Calu3 (cell line): ENCODE measurements around the gene TXK. TPM values are rescaled to one million over a fixed set of nuclear protein-coding genes. Genes with fewer than 3 reads are reported as not detected.

Experiments
- BruUV-seq: library from RNA; stranded (reverse); fragments of 400-500 nt; replicated peaks from 2 replicates; lab custom pipeline; 2021; lab: Mats Ljungman, UMichigan
- CTCF ChIA-PET: fragments of 300-600 bp; sonication (Branson Sonifier 250); formaldehyde crosslinking; loops from one replicate; lab custom pipeline; 2022; ENCODE audit warnings: antibody characterized with exemption; lab: Charles Lee
- DNase-seq: peaks from one replicate; pipeline ENCODE4 v3.0.0; 2022
- H3K27ac Mint-ChIP-seq: one replicate; pipeline ENCODE4 v1.8.0; 2022; ENCODE audit warnings: mixed read lengths; ENCODE audit not compliant: unreplicated experiment
- H3K27me3 Mint-ChIP-seq: one replicate; pipeline ENCODE4 v1.8.0; 2022; ENCODE audit warnings: mixed read lengths; ENCODE audit not compliant: unreplicated experiment
- H3K36me3 Mint-ChIP-seq: one replicate; pipeline ENCODE4 v1.8.0; 2022; ENCODE audit warnings: mild to moderate bottlenecking, moderate library complexity, mixed read lengths; ENCODE audit not compliant: insufficient read depth, unreplicated experiment
- H3K4me1 Mint-ChIP-seq: one replicate; pipeline ENCODE4 v1.8.0; 2022; ENCODE audit warnings: mild to moderate bottlenecking, low read depth, mixed read lengths; ENCODE audit not compliant: unreplicated experiment
- H3K4me3 Mint-ChIP-seq: one replicate; pipeline ENCODE4 v1.8.0; 2022; ENCODE audit warnings: mild to moderate bottlenecking, low read depth, moderate library complexity, mixed read lengths; ENCODE audit not compliant: unreplicated experiment
- H3K9me3 Mint-ChIP-seq: one replicate; pipeline ENCODE4 v1.8.0; 2022; ENCODE audit warnings: low read depth, mixed read lengths; ENCODE audit not compliant: unreplicated experiment
- CTCF ChIP-seq: fragments of 200-600 bp; IDR thresholded peaks from one replicate; pipeline ENCODE4 v1.8.0; 2022; ENCODE audit warnings: antibody characterized with exemption; ENCODE audit not compliant: unreplicated experiment
- intact Hi-C: fragments of 100-400 bp; cut with micrococcal nuclease; formaldehyde crosslinking; loops from one replicate; pipeline ENCODE4 v1.10.0; 2022; ENCODE audit not compliant: unreplicated experiment
- total RNA-seq: library from RNA; stranded (reverse); gene quantifications from 2 replicates; pipeline ENCODE4 v1.2.3, GENCODE V29; 2022

Gene TXK
- total RNA-seq, 1 experiment from 2014 or later: 2.8 TPM

- no peaks in the 10 kb centered on the region for H3K36me3 Mint-ChIP-seq
- no peaks in the 10 kb centered on the region for H3K9me3 Mint-ChIP-seq
- intact Hi-C loops: no loop called here
- BruUV-seq: no TSS peak
- no peak overlapping the region for H3K27ac Mint-ChIP-seq
- H3K4me1 Mint-ChIP-seq: peaks cover 6% of the 10 kb centered on the region
- TF ChIP-seq CTCF: no peak
- no peak overlapping the region for H3K4me3 Mint-ChIP-seq
- H3K27me3 Mint-ChIP-seq: no peaks in the 10 kb centered on the region
- CTCF ChIA-PET: no interaction called here
- no peak for DNase-seq
Measured at GRCh38 chr4:48100256-48100655, 33.8 kb downstream of the TXK start.

- peaks cover 9% of the 10 kb centered on the region for H3K4me1 Mint-ChIP-seq
- peaks cover 8% of the 10 kb centered on the region for H3K36me3 Mint-ChIP-seq
- CTCF ChIA-PET: no interaction called here
- intact Hi-C loops: loop anchor here (2.0 kb wide), 1 partner anchor 13 kb away; no protein-coding TSS in a partner anchor
- no TSS peak for BruUV-seq
- H3K9me3 Mint-ChIP-seq: no peaks in the 10 kb centered on the region
- DNase-seq: no peak
- TF ChIP-seq CTCF: no peak
- no peak overlapping the region for H3K27ac Mint-ChIP-seq
- no peak overlapping the region for H3K4me3 Mint-ChIP-seq
- H3K27me3 Mint-ChIP-seq: no peaks in the 10 kb centered on the region
Measured at GRCh38 chr4:48095441-48095840, 38.6 kb downstream of the TXK start.

- Mint-ChIP-seq H3K4me1 (peaks cover 9% of the 10 kb centered on the region), H3K4me3 (no peak overlapping the region), H3K27me3 (no peaks in the 10 kb centered on the region), H3K36me3 (peaks cover 8% of the 10 kb centered on the region), H3K9me3 (no peaks in the 10 kb centered on the region), H3K27ac (peak overlapping the region; percentile 75)
- TF ChIP-seq CTCF: no peak
- intact Hi-C loops: loop anchor here (2.0 to 5.0 kb wide), 2 partner anchors 15 to 407 kb away; no protein-coding TSS in a partner anchor
- BruUV-seq: no TSS peak
- peak; percentile 71 for DNase-seq
- CTCF ChIA-PET: no interaction called here
Measured at GRCh38 chr4:48093991-48094416, 40.0 kb downstream of the TXK start.

- Mint-ChIP-seq H3K27ac (no peak overlapping the region), H3K9me3 (no peaks in the 10 kb centered on the region), H3K4me3 (no peak overlapping the region), H3K36me3 (peaks cover 8% of the 10 kb centered on the region), H3K4me1 (peaks cover 9% of the 10 kb centered on the region), H3K27me3 (no peaks in the 10 kb centered on the region)
- no peak for DNase-seq
- intact Hi-C loops: loop anchor here (5.0 kb wide), 1 partner anchor 403 kb away; no protein-coding TSS in a partner anchor
- CTCF ChIA-PET: no interaction called here
- no peak for TF ChIP-seq CTCF
- BruUV-seq: no TSS peak
Measured at GRCh38 chr4:48090621-48091020, 43.4 kb downstream of the TXK start.
